Mesothelial cell of epicardium (in vitro differentiated cells): Measurements from ENCODE around the gene DSC1. TPM values are rescaled to one million over a fixed set of nuclear protein-coding genes. Genes with fewer than 3 reads are reported as not detected.

ENCODE experiments used
- DNase-seq, 2 experiments: peaks; one replicate each; pipeline ENCODE4 v3.0.0; 2021; ENCODE audit warnings: low spot score in 2 of 2; ENCODE audit not compliant: unreplicated experiment in 2 of 2
- H3K27ac Mint-ChIP-seq: 2 replicates; pipeline ENCODE4 v1.8.0; 2021; ENCODE audit warnings: mixed read lengths
- H3K27me3 Mint-ChIP-seq: 2 replicates; pipeline ENCODE4 v1.8.0; 2021; ENCODE audit warnings: low read depth, mixed read lengths
- H3K36me3 Mint-ChIP-seq: 2 replicates; pipeline ENCODE4 v1.8.0; 2021; ENCODE audit warnings: mixed read lengths
- H3K4me1 Mint-ChIP-seq: 2 replicates; pipeline ENCODE4 v1.8.0; 2021; ENCODE audit warnings: mixed read lengths
- H3K4me3 Mint-ChIP-seq: 2 replicates; pipeline ENCODE4 v1.8.0; 2021; ENCODE audit warnings: mild to moderate bottlenecking, moderate library complexity, mixed read lengths
- H3K9me3 Mint-ChIP-seq: 2 replicates; pipeline ENCODE4 v1.8.0; 2021; ENCODE audit warnings: mixed read lengths
- CTCF ChIP-seq: fragments of 200-600 bp; sonication (generic); IDR thresholded peaks from one replicate; pipeline ENCODE4 v1.5.0; 2021; ENCODE audit warnings: antibody characterized with exemption; ENCODE audit not compliant: unreplicated experiment
- total RNA-seq: library from RNA; stranded (reverse); gene quantifications from 3 replicates; pipeline ENCODE4 v1.2.1, GENCODE V29; 2021

The DSC1 gene
- total RNA-seq, 1 donor from 2014 or later: 0.36 TPM

- Mint-ChIP-seq H3K36me3 (no peaks in the 10 kb centered on the region), H3K9me3 (peaks cover 5% of the 10 kb centered on the region), H3K4me3 (peak overlapping the region; percentile 30), H3K27ac (peak overlapping the region; percentile 87), H3K4me1 (peaks cover 78% of the 10 kb centered on the region), H3K27me3 (no peaks in the 10 kb centered on the region)
- DNase-seq: no peak
- no peak for TF ChIP-seq CTCF
These were observed 40.6 kb upstream of the DSC1 start for GRCh38 chr18:31203096-31203793.

GRCh38 chr18:31199190-31199769 lies 36.6 kb upstream of the DSC1 start:
- peak overlapping the region; percentile 61 for H3K27ac Mint-ChIP-seq
- no peak overlapping the region for H3K4me3 Mint-ChIP-seq
- no peak for DNase-seq
- peaks cover 5% of the 10 kb centered on the region for H3K9me3 Mint-ChIP-seq
- peaks cover 70% of the 10 kb centered on the region for H3K4me1 Mint-ChIP-seq
- no peaks in the 10 kb centered on the region for H3K27me3 Mint-ChIP-seq
- H3K36me3 Mint-ChIP-seq: no peaks in the 10 kb centered on the region
- no peak for TF ChIP-seq CTCF

- DNase-seq: no peak
- H3K4me3 Mint-ChIP-seq: peak overlapping the region; percentile 31
- no peak for TF ChIP-seq CTCF
- peaks cover 5% of the 10 kb centered on the region for H3K9me3 Mint-ChIP-seq
- H3K4me1 Mint-ChIP-seq: peaks cover 65% of the 10 kb centered on the region
- H3K36me3 Mint-ChIP-seq: no peaks in the 10 kb centered on the region
- H3K27ac Mint-ChIP-seq: peak overlapping the region; percentile 61
- no peaks in the 10 kb centered on the region for H3K27me3 Mint-ChIP-seq
These were observed 35.0 kb upstream of the DSC1 start for GRCh38 chr18:31197676-31198075.

- peaks cover 61% of the 10 kb centered on the region for H3K4me1 Mint-ChIP-seq
- peaks cover 15% of the 10 kb centered on the region for H3K9me3 Mint-ChIP-seq
- peaks cover 4% of the 10 kb centered on the region for H3K36me3 Mint-ChIP-seq
- H3K4me3 Mint-ChIP-seq: no peak overlapping the region
- H3K27ac Mint-ChIP-seq: peak overlapping the region; percentile 19
- TF ChIP-seq CTCF: no peak
- DNase-seq: no peak
- no peaks in the 10 kb centered on the region for H3K27me3 Mint-ChIP-seq
These were observed 32.4 kb upstream of the DSC1 start for GRCh38 chr18:31195063-31195462.

- Mint-ChIP-seq H3K36me3 (peaks cover 4% of the 10 kb centered on the region), H3K27me3 (no peaks in the 10 kb centered on the region), H3K4me1 (peaks cover 43% of the 10 kb centered on the region), H3K4me3 (no peak overlapping the region), H3K27ac (no peak overlapping the region), H3K9me3 (peaks cover 15% of the 10 kb centered on the region)
- DNase-seq: no peak
- TF ChIP-seq CTCF: no peak
These were observed 29.6 kb upstream of the DSC1 start for GRCh38 chr18:31192086-31192776.
